ENCODE results near the gene ITGBL1.

DNA sequence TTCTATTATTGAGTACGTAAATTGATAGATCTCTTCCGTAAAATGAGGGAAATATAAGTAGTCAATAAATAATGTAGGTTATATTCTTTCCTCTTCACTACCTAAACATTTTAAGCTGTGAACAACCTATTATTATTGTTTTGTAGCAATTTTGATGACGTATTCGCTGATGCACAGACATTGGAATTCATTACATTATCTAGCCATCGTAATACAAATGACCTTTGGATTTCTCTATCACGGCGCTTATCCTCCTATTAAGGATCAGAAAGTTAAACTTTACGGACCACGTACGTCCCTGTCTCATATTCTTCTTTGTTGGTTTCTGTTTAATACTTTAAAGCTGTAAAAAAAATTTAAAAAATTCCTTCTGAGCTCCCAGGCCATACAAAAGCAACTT lies 264.9 kb downstream of the ITGBL1 start:
- TF ChIP-seq EZH2 (optimal IDR thresholded peaks at IDR 0.05; ENCODE audit: low read depth, low read length) (no peak), EZH2phosphoT487 (IDR thresholded peaks at IDR 0.05; ENCODE audit: low read length) (no peak)
- TF ChIP-seq, protein P1, sequence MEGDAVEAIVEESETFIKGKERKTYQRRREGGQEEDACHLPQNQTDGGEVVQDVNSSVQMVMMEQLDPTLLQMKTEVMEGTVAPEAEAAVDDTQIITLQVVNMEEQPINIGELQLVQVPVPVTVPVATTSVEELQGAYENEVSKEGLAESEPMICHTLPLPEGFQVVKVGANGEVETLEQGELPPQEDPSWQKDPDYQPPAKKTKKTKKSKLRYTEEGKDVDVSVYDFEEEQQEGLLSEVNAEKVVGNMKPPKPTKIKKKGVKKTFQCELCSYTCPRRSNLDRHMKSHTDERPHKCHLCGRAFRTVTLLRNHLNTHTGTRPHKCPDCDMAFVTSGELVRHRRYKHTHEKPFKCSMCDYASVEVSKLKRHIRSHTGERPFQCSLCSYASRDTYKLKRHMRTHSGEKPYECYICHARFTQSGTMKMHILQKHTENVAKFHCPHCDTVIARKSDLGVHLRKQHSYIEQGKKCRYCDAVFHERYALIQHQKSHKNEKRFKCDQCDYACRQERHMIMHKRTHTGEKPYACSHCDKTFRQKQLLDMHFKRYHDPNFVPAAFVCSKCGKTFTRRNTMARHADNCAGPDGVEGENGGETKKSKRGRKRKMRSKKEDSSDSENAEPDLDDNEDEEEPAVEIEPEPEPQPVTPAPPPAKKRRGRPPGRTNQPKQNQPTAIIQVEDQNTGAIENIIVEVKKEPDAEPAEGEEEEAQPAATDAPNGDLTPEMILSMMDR (IDR thresholded peaks at IDR 0.05; ENCODE audit: low read length) = no peak

All from MM.1S (cell line).